Hepatocyte (in vitro differentiated cells): ENCODE measurements around the gene AFTPH. TPM values are rescaled to one million over a fixed set of nuclear protein-coding genes. Genes with fewer than 3 reads are reported as not detected.

Source experiments
- DNase-seq: peaks from one replicate; pipeline ENCODE4 v3.0.0-alpha.2; 2016; ENCODE audit warnings: low spot score
- H2AFZ ChIP-seq: fragments of 200-600 bp; sonication (generic); 2 replicates; pipeline ENCODE4 v1.6.0; 2016; ENCODE audit warnings: antibody characterized with exemption, mild to moderate bottlenecking
- H3K27ac ChIP-seq: fragments of 200-600 bp; sonication (generic); 2 replicates; pipeline ENCODE4 v1.5.1; 2016; ENCODE audit warnings: mild to moderate bottlenecking
- H3K27me3 ChIP-seq: fragments of 200-600 bp; sonication (generic); 2 replicates; pipeline ENCODE4 v1.6.1; 2016
- H3K36me3 ChIP-seq: fragments of 200-600 bp; sonication (generic); replicated peaks from 2 replicates; pipeline ENCODE4 v1.5.1; 2016; ENCODE audit warnings: low read depth; ENCODE audit not compliant: insufficient read depth
- H3K4me1 ChIP-seq: fragments of 200-600 bp; sonication (generic); 2 replicates; pipeline ENCODE4 v1.5.1; 2016; ENCODE audit warnings: mild to moderate bottlenecking, moderate library complexity; ENCODE audit not compliant: insufficient read depth
- H3K4me2 ChIP-seq: fragments of 200-600 bp; sonication (generic); 2 replicates; pipeline ENCODE4 v1.6.0; 2016
- H3K4me3 ChIP-seq: fragments of 200-600 bp; sonication (generic); 2 replicates; pipeline ENCODE4 v1.5.1; 2016; ENCODE audit warnings: mild to moderate bottlenecking
- H3K79me2 ChIP-seq: fragments of 200-600 bp; sonication (generic); 2 replicates; pipeline ENCODE4 v1.6.0; 2017; ENCODE audit warnings: mild to moderate bottlenecking
- H3K9me2 ChIP-seq: fragments of 200-600 bp; sonication (generic); replicated peaks from 2 replicates; pipeline ENCODE4 v1.6.0; 2017; ENCODE audit warnings: mild to moderate bottlenecking; ENCODE audit not compliant: insufficient read depth
- H3K9me3 ChIP-seq: fragments of 200-600 bp; sonication (generic); 2 replicates; pipeline ENCODE4 v1.5.1; 2016; ENCODE audit warnings: low read depth, mild to moderate bottlenecking
- H4K20me1 ChIP-seq: fragments of 200-600 bp; sonication (generic); 2 replicates; pipeline ENCODE4 v1.6.0; 2016; ENCODE audit warnings: mild to moderate bottlenecking; ENCODE audit not compliant: insufficient read depth, poor library complexity, severe bottlenecking
- CTCF ChIP-seq: fragments of 200-600 bp; sonication (generic); IDR thresholded peaks from 2 replicates; pipeline ENCODE4 v1.5.1; 2016; ENCODE audit warnings: antibody characterized with exemption, mild to moderate bottlenecking; ENCODE audit not compliant: poor library complexity
- EZH2 ChIP-seq: fragments of 200-600 bp; sonication (generic); IDR thresholded peaks from 2 replicates; pipeline ENCODE4 v1.6.1; 2016; ENCODE audit warnings: antibody characterized with exemption, mild to moderate bottlenecking, borderline replicate concordance
- EZH2phosphoT487 ChIP-seq: fragments of 200-600 bp; sonication (generic); IDR thresholded peaks from one replicate; pipeline ENCODE4 v1.6.1; 2018; ENCODE audit warnings: antibody characterized with exemption, mild to moderate bottlenecking, low read depth, moderate library complexity; ENCODE audit not compliant: unreplicated experiment, severe bottlenecking
- WGBS: methylation state at CpG from one replicate; pipeline ENCODE4 v1.1.6; 2016; ENCODE audit warnings: low lambda C conversion rate; ENCODE audit errors: missing lambda C conversion rate; 5-methylcytosine and 5-hydroxymethylcytosine counted together
- polyA plus RNA-seq: library from polyadenylated mRNA; unstranded; fragments of >200 nt; fragmentation: Nextera tagmentation; extraction: Ambion mirVana; gene quantifications from 2 replicates; pipeline ENCODE4 v1.2.1, GENCODE V29; 2016
- total RNA-seq: library from RNA; depleted of rRNA; stranded (reverse); fragments of >200 nt; gene quantifications from 2 replicates; pipeline ENCODE4 v1.2.3, GENCODE V29; 2014

AFTPH gene
- total and polyA plus RNA-seq, 2 experiments from 2014 or later = 11.8 to 50.9 TPM

- Histone ChIP-seq H3K4me2 (no peak overlapping the region), H3K9me3 (no peaks in the 10 kb centered on the region), H3K4me3 (no peak overlapping the region), H3K79me2 (peaks cover 75% of the 10 kb centered on the region), H3K4me1 (peaks cover 14% of the 10 kb centered on the region), H3K27ac (no peak overlapping the region), H4K20me1 (peaks cover 2% of the 10 kb centered on the region), H3K27me3 (no peaks in the 10 kb centered on the region), H3K36me3 (no peaks in the 10 kb centered on the region), H3K9me2 (no peaks in the 10 kb centered on the region), H2AFZ (no peak overlapping the region)
- TF ChIP-seq EZH2phosphoT487 = no peak
- TF ChIP-seq CTCF = no peak
- no peak for TF ChIP-seq EZH2
- whole genome bisulfite sequencing = 79% methylated on average over 3 of the region's 3 CpGs
- no peak for DNase-seq
Measured at GRCh38 chr2:64538764-64539433, 14.8 kb downstream of the AFTPH start.

GRCh38 chr2:64540615-64541014 is 16.5 kb downstream of the AFTPH start:
- no peak overlapping the region for H2AFZ ChIP-seq
- no peaks in the 10 kb centered on the region for H3K27me3 ChIP-seq
- TF ChIP-seq EZH2phosphoT487 (no peak), CTCF (no peak), EZH2 (no peak)
- H3K27ac ChIP-seq = no peak overlapping the region
- H3K79me2 ChIP-seq = peaks cover 72% of the 10 kb centered on the region
- no peak overlapping the region for H3K4me2 ChIP-seq
- no peaks in the 10 kb centered on the region for H3K9me3 ChIP-seq
- no peak for DNase-seq
- H3K4me1 ChIP-seq = peaks cover 14% of the 10 kb centered on the region
- no peaks in the 10 kb centered on the region for H3K36me3 ChIP-seq
- no peaks in the 10 kb centered on the region for H4K20me1 ChIP-seq
- 93% methylated on average over 3 of the region's 3 CpGs for WGBS
- no peak overlapping the region for H3K4me3 ChIP-seq
- no peaks in the 10 kb centered on the region for H3K9me2 ChIP-seq

GRCh38 chr2:64541547-64541946 is 17.4 kb downstream of the AFTPH start:
- Histone ChIP-seq H3K79me2 (peaks cover 76% of the 10 kb centered on the region), H3K9me2 (no peaks in the 10 kb centered on the region), H3K27ac (no peak overlapping the region), H4K20me1 (no peaks in the 10 kb centered on the region), H3K36me3 (no peaks in the 10 kb centered on the region), H3K4me1 (peaks cover 14% of the 10 kb centered on the region), H3K4me2 (no peak overlapping the region), H3K9me3 (no peaks in the 10 kb centered on the region), H3K4me3 (no peak overlapping the region), H2AFZ (no peak overlapping the region), H3K27me3 (no peaks in the 10 kb centered on the region)
- no peak for TF ChIP-seq CTCF
- whole genome bisulfite sequencing = 92% methylated on average over 2 of the region's 2 CpGs
- no peak for DNase-seq
